Measurements from ENCODE around the gene OLFML1.

The OLFML1 gene

DNA sequence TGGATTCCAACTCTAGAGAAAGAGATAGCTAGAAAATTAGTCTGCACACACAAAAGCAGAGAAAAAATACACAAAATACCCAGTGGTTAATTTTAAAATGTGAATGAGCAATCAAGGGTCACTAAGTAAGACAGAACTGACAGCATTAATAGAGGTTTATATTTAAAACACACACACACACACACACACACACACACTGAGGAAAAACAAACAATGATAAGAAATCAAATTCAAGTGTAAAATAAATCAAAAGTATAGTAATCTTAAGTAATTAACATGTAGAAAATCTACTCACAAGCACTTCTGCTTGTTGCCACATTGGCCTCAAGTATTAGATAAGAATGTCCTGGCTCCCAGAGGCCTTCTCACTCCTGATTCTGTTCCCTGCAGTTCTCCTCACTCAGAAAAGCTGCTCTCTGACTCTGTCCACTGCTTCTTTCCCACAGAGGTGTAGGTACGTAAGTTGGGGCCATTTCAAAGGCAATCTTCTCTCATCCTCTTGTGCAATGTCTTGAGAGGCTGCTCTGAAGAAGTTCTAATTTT lies 33.3 kb upstream of the OLFML1 start:
- DNase-seq (ENCODE audit: low spot score) (no peak), ATAC-seq (ENCODE audit: low read depth) (no peak)
- H3K4me1 ChIP-seq (ENCODE audit: insufficient read depth, poor library complexity, severe bottlenecking) = no peaks in the 10 kb centered on the region
- H3K36me3 ChIP-seq (ENCODE audit: low read depth) = no peaks in the 10 kb centered on the region
- H3K9me3 ChIP-seq (ENCODE audit: severe bottlenecking) = no peaks in the 10 kb centered on the region
- no peaks in the 10 kb centered on the region for H3K27me3 ChIP-seq (ENCODE audit: insufficient read depth, poor library complexity, severe bottlenecking)
- H3K4me3 ChIP-seq (ENCODE audit: severe bottlenecking) = no peak overlapping the region
- TF ChIP-seq, protein P1, sequence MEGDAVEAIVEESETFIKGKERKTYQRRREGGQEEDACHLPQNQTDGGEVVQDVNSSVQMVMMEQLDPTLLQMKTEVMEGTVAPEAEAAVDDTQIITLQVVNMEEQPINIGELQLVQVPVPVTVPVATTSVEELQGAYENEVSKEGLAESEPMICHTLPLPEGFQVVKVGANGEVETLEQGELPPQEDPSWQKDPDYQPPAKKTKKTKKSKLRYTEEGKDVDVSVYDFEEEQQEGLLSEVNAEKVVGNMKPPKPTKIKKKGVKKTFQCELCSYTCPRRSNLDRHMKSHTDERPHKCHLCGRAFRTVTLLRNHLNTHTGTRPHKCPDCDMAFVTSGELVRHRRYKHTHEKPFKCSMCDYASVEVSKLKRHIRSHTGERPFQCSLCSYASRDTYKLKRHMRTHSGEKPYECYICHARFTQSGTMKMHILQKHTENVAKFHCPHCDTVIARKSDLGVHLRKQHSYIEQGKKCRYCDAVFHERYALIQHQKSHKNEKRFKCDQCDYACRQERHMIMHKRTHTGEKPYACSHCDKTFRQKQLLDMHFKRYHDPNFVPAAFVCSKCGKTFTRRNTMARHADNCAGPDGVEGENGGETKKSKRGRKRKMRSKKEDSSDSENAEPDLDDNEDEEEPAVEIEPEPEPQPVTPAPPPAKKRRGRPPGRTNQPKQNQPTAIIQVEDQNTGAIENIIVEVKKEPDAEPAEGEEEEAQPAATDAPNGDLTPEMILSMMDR (IDR thresholded peaks at IDR 0.05; ENCODE audit: poor library complexity, severe bottlenecking) = no peak
- H3K27ac ChIP-seq (ENCODE audit: poor library complexity, severe bottlenecking) = no peak overlapping the region

DNA sequence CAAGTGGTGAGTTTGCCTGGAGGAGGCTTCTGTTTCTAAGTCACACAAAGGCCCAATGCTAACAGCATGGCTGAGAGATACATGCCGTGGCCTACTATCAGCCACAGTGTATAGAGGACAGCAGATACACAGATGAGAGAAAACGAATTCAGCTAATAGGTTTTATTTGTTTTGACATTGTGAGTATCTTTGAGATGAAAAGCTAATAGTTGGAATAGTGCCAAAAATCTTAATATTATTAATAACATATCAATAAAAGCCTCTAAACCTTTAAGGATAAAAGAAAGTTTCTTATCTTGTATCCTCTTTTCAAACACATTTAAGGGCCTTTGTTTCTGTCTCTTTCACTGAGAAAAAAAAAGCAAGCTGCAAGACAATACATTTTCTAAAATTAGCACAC lies 30.5 kb upstream of the OLFML1 start:
- Histone ChIP-seq H3K27ac (ENCODE audit: poor library complexity, severe bottlenecking) (no peak overlapping the region), H3K27me3 (ENCODE audit: insufficient read depth, poor library complexity, severe bottlenecking) (no peaks in the 10 kb centered on the region), H3K9me3 (ENCODE audit: severe bottlenecking) (no peaks in the 10 kb centered on the region), H3K4me3 (ENCODE audit: severe bottlenecking) (no peak overlapping the region), H3K36me3 (ENCODE audit: low read depth) (no peaks in the 10 kb centered on the region), H3K4me1 (ENCODE audit: insufficient read depth, poor library complexity, severe bottlenecking) (no peaks in the 10 kb centered on the region)
- TF ChIP-seq, protein P1 (IDR thresholded peaks at IDR 0.05; ENCODE audit: poor library complexity, severe bottlenecking) = no peak
- DNase-seq (ENCODE audit: low spot score) (no peak), ATAC-seq (ENCODE audit: low read depth) (no peak)

DNA sequence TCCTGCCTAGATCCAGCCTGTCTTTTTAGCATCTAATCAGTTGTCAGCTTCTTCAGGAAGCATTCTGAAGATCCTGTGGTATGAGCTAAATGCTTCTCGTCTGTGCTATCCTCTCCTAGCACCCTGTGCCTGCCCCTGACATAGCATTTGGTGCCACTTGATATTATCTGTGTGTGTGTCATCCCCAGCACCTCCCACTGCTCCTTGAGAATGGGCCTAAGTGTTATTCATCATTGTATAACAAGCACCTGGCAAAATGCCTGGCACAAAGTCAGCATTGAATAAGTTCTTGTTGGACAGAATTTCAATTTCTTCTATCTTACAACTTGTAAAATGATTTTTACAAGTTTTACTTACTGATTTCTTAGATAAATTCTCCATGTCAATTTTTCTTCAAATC lies 28.1 kb upstream of the OLFML1 start:
- Histone ChIP-seq H3K36me3 (ENCODE audit: low read depth) (no peaks in the 10 kb centered on the region), H3K27me3 (ENCODE audit: insufficient read depth, poor library complexity, severe bottlenecking) (no peaks in the 10 kb centered on the region), H3K27ac (ENCODE audit: poor library complexity, severe bottlenecking) (no peak overlapping the region), H3K9me3 (ENCODE audit: severe bottlenecking) (no peaks in the 10 kb centered on the region), H3K4me3 (ENCODE audit: severe bottlenecking) (no peak overlapping the region), H3K4me1 (ENCODE audit: insufficient read depth, poor library complexity, severe bottlenecking) (no peaks in the 10 kb centered on the region)
- ATAC-seq (ENCODE audit: low read depth) (peak; percentile 82), DNase-seq (ENCODE audit: low spot score) (no peak)
- TF ChIP-seq, protein P1 (IDR thresholded peaks at IDR 0.05; ENCODE audit: poor library complexity, severe bottlenecking) = no peak

DNA sequence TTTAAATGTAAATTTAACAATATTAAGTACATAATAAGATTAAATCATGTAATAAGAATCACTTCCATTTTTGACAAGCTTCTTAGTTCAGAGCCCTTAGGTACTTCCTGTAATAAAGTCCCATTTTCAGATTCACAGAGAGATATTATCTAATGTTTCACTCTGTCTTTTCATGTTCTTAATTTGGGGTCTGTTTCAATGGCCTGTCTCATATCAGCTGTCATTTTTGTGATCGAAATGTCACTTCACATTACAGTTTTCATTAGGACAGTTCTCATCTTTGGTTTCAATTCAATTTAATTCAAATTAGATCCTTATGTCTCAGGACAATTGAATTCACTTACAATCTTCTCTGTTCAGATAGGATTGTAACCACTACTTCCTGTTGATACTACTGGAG lies 22.6 kb upstream of the OLFML1 start:
- TF ChIP-seq, protein P1 (IDR thresholded peaks at IDR 0.05; ENCODE audit: poor library complexity, severe bottlenecking) = no peak
- DNase-seq (ENCODE audit: low spot score) (no peak), ATAC-seq (ENCODE audit: low read depth) (no peak)
- no peaks in the 10 kb centered on the region for H3K36me3 ChIP-seq (ENCODE audit: low read depth)
- no peak overlapping the region for H3K4me3 ChIP-seq (ENCODE audit: severe bottlenecking)
- no peaks in the 10 kb centered on the region for H3K27me3 ChIP-seq (ENCODE audit: insufficient read depth, poor library complexity, severe bottlenecking)
- no peaks in the 10 kb centered on the region for H3K9me3 ChIP-seq (ENCODE audit: severe bottlenecking)
- no peaks in the 10 kb centered on the region for H3K4me1 ChIP-seq (ENCODE audit: insufficient read depth, poor library complexity, severe bottlenecking)
- H3K27ac ChIP-seq (ENCODE audit: poor library complexity, severe bottlenecking) = no peak overlapping the region

DNA sequence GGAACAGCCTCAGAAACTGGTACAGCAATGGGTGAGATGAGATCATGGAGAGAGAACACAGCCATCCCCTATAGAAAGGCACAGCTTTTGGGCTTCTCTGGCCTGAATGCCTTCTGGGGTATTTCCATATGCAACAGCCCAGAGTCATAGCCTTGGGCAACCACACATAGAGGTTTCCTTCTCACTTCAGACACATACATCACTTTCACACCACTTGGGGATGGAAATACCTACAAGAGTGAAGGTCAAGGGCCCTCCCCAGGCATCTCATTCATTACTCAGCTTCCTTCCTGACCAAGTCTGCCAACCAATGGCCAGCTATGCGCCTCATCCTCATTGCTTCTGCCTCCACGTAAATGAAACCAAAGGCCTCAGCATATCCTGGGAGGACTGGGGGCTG lies 17.7 kb upstream of the OLFML1 start:
- Histone ChIP-seq H3K36me3 (ENCODE audit: low read depth) (no peaks in the 10 kb centered on the region), H3K4me3 (ENCODE audit: severe bottlenecking) (no peak overlapping the region), H3K27ac (ENCODE audit: poor library complexity, severe bottlenecking) (no peak overlapping the region), H3K27me3 (ENCODE audit: insufficient read depth, poor library complexity, severe bottlenecking) (no peaks in the 10 kb centered on the region), H3K9me3 (ENCODE audit: severe bottlenecking) (no peaks in the 10 kb centered on the region), H3K4me1 (ENCODE audit: insufficient read depth, poor library complexity, severe bottlenecking) (no peaks in the 10 kb centered on the region)
- ATAC-seq (ENCODE audit: low read depth) (peak; percentile 27; the same call in 1 of the 3 replicates), DNase-seq (ENCODE audit: low spot score) (no peak)
- TF ChIP-seq, protein P1 (IDR thresholded peaks at IDR 0.05; ENCODE audit: poor library complexity, severe bottlenecking) = no peak

All from RWPE2 (cell line).